Measurements from ENCODE around the gene LMF1.

Gene LMF1

GRCh38 chr16:931171-931570 is 39.6 kb downstream of the LMF1 start:
- TF ChIP-seq CTCF (conservative IDR thresholded peaks at IDR 0.05; ENCODE audit: control insufficient read depth, insufficient read depth, low read depth, low read length) = no peak
- DNase-seq (ENCODE audit: low read depth) = no peak

GRCh38 chr16:930511-930910 is 40.3 kb downstream of the LMF1 start:
- no peak overlapping the region for H3K4me3 ChIP-seq (ENCODE audit: control insufficient read depth, low read depth, low read length)
- no peak for TF ChIP-seq CTCF (conservative IDR thresholded peaks at IDR 0.05; ENCODE audit: control insufficient read depth, insufficient read depth, low read depth, low read length)
- no peak for DNase-seq (ENCODE audit: low read depth)

More at GRCh38 chr16:931171-931570, 39.6 kb downstream of the LMF1 start:
- no peak overlapping the region for H3K4me3 ChIP-seq (ENCODE audit: control insufficient read depth, low read depth, low read length)

GRCh38 chr16:930076-930475 is 40.7 kb downstream of the LMF1 start:
- no peak overlapping the region for H3K4me3 ChIP-seq (ENCODE audit: control insufficient read depth, low read depth, low read length)
- no peak for DNase-seq (ENCODE audit: low read depth)
- TF ChIP-seq CTCF (conservative IDR thresholded peaks at IDR 0.05; ENCODE audit: control insufficient read depth, insufficient read depth, low read depth, low read length) = no peak

- no peak for DNase-seq (ENCODE audit: low read depth)
- no peak overlapping the region for H3K4me3 ChIP-seq (ENCODE audit: control insufficient read depth, low read depth, low read length)
- TF ChIP-seq CTCF (conservative IDR thresholded peaks at IDR 0.05; ENCODE audit: control insufficient read depth, insufficient read depth, low read depth, low read length) = no peak
Measured at GRCh38 chr16:929227-930073, 41.3 kb downstream of the LMF1 start.

GRCh38 chr16:928526-928925 is 42.3 kb downstream of the LMF1 start:
- no peak overlapping the region for H3K4me3 ChIP-seq (ENCODE audit: control insufficient read depth, low read depth, low read length)
- DNase-seq (ENCODE audit: low read depth) = no peak
- no peak for TF ChIP-seq CTCF (conservative IDR thresholded peaks at IDR 0.05; ENCODE audit: control insufficient read depth, insufficient read depth, low read depth, low read length)

- no peak for TF ChIP-seq CTCF (conservative IDR thresholded peaks at IDR 0.05; ENCODE audit: control insufficient read depth, insufficient read depth, low read depth, low read length)
Measured at GRCh38 chr16:927931-928330, 42.9 kb downstream of the LMF1 start.

More at GRCh38 chr16:927931-928330, 42.9 kb downstream of the LMF1 start:
- no peak for DNase-seq (ENCODE audit: low read depth)
- no peak overlapping the region for H3K4me3 ChIP-seq (ENCODE audit: control insufficient read depth, low read depth, low read length)

Measured in fibroblast of mammary gland (primary cell).